Measurements from ENCODE around the gene PPM1L. TPM values are rescaled to one million over a fixed set of nuclear protein-coding genes. Genes with fewer than 3 reads are reported as not detected.

The PPM1L gene
- total and polyA plus RNA-seq, 2 of the 13 experiments (the other 11 are each of a cell fraction or from before 2014, with no cell fraction given) = 0.22 to 1.4 TPM

DNA sequence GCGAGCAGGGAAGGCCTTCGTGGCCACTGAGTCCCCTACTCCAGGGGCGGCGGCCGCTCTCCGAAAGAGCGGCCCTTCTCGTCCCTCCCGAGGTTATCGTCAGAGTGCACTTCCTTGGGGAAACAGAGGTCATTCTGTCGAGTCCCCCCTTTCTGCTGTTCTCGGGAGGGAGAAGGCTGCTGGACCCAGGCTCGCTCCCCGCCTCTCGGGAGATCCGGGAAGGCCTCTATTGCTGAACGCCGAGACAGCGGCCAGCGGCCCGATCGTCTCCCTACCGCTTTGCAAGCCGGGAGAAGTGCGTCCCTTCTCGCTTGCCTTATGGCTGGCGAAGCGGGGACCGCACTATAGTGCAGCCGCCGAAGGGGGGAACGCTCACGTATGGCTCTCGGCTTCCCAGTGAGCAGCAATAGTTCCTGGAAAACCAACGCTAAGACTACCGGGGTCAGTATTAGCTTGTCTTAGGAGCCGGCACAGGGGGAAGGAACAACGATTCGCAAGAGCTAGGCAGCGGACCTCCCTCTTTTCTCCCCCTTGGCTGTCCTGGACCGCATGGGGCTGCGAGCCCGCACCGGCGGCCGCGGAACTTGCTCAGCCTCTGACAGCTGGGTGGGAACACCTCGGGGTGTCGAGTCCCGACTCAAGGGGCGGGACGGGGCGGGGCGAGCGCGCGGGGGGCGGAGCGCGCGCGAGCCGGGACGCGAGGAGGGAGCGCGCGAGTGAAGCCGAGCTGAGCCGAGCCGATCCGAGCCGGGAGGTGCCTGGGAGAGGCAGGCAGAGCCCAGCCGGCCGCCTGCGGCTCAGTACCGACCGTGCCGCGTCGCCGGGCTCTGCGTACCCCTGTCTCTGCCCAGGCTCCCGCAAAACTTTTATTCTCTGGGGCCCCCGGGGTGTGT is 930 bp upstream of the PPM1L start (continued):
- TF ChIP-seq MTF2 (CRISPR knock-in tag; IDR thresholded peaks at IDR 0.05; ENCODE audit: borderline replicate concordance) (no peak), ZNF354B (CRISPR knock-in tag; IDR thresholded peaks at IDR 0.05) (no peak), SSRP1 (CRISPR knock-in tag; IDR thresholded peaks at IDR 0.05) (no peak), FOXP1 (IDR thresholded peaks at IDR 0.05) (no peak), FOXP1 (CRISPR knock-in tag; IDR thresholded peaks at IDR 0.05) (no peak), HOXA7 (CRISPR knock-in tag; IDR thresholded peaks at IDR 0.05) (no peak), SETDB1 (CRISPR knock-in tag; IDR thresholded peaks at IDR 0.05; ENCODE audit: borderline replicate concordance) (no peak), ZNF12 (CRISPR knock-in tag; IDR thresholded peaks at IDR 0.05) (no peak), PAWR (CRISPR knock-in tag; IDR thresholded peaks at IDR 0.05; ENCODE audit: borderline replicate concordance) (no peak), ZIK1 (CRISPR knock-in tag; IDR thresholded peaks at IDR 0.05; ENCODE audit: borderline replicate concordance, low read depth) (no peak)
- TF ChIP-seq, protein P1, sequence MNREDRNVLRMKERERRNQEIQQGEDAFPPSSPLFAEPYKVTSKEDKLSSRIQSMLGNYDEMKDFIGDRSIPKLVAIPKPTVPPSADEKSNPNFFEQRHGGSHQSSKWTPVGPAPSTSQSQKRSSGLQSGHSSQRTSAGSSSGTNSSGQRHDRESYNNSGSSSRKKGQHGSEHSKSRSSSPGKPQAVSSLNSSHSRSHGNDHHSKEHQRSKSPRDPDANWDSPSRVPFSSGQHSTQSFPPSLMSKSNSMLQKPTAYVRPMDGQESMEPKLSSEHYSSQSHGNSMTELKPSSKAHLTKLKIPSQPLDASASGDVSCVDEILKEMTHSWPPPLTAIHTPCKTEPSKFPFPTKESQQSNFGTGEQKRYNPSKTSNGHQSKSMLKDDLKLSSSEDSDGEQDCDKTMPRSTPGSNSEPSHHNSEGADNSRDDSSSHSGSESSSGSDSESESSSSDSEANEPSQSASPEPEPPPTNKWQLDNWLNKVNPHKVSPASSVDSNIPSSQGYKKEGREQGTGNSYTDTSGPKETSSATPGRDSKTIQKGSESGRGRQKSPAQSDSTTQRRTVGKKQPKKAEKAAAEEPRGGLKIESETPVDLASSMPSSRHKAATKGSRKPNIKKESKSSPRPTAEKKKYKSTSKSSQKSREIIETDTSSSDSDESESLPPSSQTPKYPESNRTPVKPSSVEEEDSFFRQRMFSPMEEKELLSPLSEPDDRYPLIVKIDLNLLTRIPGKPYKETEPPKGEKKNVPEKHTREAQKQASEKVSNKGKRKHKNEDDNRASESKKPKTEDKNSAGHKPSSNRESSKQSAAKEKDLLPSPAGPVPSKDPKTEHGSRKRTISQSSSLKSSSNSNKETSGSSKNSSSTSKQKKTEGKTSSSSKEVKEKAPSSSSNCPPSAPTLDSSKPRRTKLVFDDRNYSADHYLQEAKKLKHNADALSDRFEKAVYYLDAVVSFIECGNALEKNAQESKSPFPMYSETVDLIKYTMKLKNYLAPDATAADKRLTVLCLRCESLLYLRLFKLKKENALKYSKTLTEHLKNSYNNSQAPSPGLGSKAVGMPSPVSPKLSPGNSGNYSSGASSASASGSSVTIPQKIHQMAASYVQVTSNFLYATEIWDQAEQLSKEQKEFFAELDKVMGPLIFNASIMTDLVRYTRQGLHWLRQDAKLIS (CRISPR knock-in tag; IDR thresholded peaks at IDR 0.05) = no peak
- TF ChIP-seq, protein P2, sequence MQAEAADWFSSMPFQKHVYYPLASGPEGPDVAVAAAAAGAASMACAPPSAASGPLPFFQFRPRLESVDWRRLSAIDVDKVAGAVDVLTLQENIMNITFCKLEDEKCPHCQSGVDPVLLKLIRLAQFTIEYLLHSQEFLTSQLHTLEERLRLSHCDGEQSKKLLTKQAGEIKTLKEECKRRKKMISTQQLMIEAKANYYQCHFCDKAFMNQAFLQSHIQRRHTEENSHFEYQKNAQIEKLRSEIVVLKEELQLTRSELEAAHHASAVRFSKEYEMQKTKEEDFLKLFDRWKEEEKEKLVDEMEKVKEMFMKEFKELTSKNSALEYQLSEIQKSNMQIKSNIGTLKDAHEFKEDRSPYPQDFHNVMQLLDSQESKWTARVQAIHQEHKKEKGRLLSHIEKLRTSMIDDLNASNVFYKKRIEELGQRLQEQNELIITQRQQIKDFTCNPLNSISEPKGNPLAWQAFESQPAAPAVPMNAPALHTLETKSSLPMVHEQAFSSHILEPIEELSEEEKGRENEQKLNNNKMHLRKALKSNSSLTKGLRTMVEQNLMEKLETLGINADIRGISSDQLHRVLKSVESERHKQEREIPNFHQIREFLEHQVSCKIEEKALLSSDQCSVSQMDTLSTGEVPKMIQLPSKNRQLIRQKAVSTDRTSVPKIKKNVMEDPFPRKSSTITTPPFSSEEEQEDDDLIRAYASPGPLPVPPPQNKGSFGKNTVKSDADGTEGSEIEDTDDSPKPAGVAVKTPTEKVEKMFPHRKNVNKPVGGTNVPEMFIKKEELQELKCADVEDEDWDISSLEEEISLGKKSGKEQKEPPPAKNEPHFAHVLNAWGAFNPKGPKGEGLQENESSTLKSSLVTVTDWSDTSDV (CRISPR knock-in tag; IDR thresholded peaks at IDR 0.05) = no peak
- TF ChIP-seq, protein P3, sequence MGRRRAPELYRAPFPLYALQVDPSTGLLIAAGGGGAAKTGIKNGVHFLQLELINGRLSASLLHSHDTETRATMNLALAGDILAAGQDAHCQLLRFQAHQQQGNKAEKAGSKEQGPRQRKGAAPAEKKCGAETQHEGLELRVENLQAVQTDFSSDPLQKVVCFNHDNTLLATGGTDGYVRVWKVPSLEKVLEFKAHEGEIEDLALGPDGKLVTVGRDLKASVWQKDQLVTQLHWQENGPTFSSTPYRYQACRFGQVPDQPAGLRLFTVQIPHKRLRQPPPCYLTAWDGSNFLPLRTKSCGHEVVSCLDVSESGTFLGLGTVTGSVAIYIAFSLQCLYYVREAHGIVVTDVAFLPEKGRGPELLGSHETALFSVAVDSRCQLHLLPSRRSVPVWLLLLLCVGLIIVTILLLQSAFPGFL (CRISPR knock-in tag; IDR thresholded peaks at IDR 0.05) = no peak
- TF ChIP-seq, protein P4, sequence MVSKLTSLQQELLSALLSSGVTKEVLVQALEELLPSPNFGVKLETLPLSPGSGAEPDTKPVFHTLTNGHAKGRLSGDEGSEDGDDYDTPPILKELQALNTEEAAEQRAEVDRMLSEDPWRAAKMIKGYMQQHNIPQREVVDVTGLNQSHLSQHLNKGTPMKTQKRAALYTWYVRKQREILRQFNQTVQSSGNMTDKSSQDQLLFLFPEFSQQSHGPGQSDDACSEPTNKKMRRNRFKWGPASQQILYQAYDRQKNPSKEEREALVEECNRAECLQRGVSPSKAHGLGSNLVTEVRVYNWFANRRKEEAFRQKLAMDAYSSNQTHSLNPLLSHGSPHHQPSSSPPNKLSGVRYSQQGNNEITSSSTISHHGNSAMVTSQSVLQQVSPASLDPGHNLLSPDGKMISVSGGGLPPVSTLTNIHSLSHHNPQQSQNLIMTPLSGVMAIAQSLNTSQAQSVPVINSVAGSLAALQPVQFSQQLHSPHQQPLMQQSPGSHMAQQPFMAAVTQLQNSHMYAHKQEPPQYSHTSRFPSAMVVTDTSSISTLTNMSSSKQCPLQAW (CRISPR knock-in tag; IDR thresholded peaks at IDR 0.05) = no peak
- TF ChIP-seq, protein P5, sequence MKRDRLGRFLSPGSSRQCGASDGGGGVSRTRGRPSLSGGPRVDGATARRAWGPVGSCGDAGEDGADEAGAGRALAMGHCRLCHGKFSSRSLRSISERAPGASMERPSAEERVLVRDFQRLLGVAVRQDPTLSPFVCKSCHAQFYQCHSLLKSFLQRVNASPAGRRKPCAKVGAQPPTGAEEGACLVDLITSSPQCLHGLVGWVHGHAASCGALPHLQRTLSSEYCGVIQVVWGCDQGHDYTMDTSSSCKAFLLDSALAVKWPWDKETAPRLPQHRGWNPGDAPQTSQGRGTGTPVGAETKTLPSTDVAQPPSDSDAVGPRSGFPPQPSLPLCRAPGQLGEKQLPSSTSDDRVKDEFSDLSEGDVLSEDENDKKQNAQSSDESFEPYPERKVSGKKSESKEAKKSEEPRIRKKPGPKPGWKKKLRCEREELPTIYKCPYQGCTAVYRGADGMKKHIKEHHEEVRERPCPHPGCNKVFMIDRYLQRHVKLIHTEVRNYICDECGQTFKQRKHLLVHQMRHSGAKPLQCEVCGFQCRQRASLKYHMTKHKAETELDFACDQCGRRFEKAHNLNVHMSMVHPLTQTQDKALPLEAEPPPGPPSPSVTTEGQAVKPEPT (CRISPR knock-in tag; IDR thresholded peaks at IDR 0.05; ENCODE audit: low read depth) = no peak; the same call in 1 of the 2 replicates
- TF ChIP-seq, protein P6, sequence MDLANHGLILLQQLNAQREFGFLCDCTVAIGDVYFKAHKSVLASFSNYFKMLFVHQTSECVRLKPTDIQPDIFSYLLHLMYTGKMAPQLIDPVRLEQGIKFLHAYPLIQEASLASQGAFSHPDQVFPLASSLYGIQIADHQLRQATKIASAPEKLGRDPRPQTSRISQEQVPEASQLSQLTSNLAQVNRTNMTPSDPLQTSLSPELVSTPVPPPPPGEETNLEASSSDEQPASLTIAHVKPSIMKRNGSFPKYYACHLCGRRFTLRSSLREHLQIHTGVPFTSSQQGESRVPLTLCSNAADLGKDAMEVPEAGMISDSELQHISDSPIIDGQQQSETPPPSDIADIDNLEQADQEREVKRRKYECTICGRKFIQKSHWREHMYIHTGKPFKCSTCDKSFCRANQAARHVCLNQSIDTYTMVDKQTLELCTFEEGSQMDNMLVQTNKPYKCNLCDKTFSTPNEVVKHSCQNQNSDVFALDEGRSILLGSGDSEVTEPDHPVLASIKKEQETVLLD (CRISPR knock-in tag; IDR thresholded peaks at IDR 0.05; ENCODE audit: low read depth) = no peak; the same call in 1 of the 2 replicates

Measured in HepG2 (cell line).